Ishikawa (cell line): ENCODE data around the gene SUDS3.

Experiments used
- CEBPB ChIP-seq: IDR thresholded peaks from 2 replicates; pipeline ENCODE4 v1.6.1; 2012
- CREB1 ChIP-seq: IDR thresholded peaks from 2 replicates; pipeline ENCODE4 v1.6.1; 2012; ENCODE audit warnings: low read depth
- EGR1 ChIP-seq: IDR thresholded peaks from 2 replicates; pipeline ENCODE4 v1.6.1; 2012
- EP300 ChIP-seq: IDR thresholded peaks from 2 replicates; pipeline ENCODE4 v1.6.1; 2012; ENCODE audit warnings: borderline replicate concordance
- FOXM1 ChIP-seq: IDR thresholded peaks from 2 replicates; pipeline ENCODE4 v1.6.1; 2012; ENCODE audit warnings: low read depth, borderline replicate concordance
- MAX ChIP-seq: IDR thresholded peaks from 2 replicates; pipeline ENCODE4 v1.6.1; 2012
- NFIC ChIP-seq: IDR thresholded peaks from 2 replicates; pipeline ENCODE4 v1.6.1; 2012
- RAD21 ChIP-seq: IDR thresholded peaks from 2 replicates; pipeline ENCODE4 v1.6.1; 2012; ENCODE audit warnings: low read depth
- REST ChIP-seq: IDR thresholded peaks from 2 replicates; pipeline ENCODE4 v1.6.1; 2012; ENCODE audit warnings: low read depth, mild to moderate bottlenecking
- TAF1 ChIP-seq: IDR thresholded peaks from 2 replicates; pipeline ENCODE4 v1.6.1; 2012; ENCODE audit warnings: low read depth, mild to moderate bottlenecking
- TCF12 ChIP-seq: IDR thresholded peaks from 2 replicates; pipeline ENCODE4 v1.6.1; 2012; ENCODE audit warnings: low read depth
- TEAD4 ChIP-seq: IDR thresholded peaks from 2 replicates; pipeline ENCODE4 v1.6.1; 2012
- USF1 ChIP-seq: IDR thresholded peaks from 2 replicates; pipeline ENCODE4 v1.6.1; 2012
- YY1 ChIP-seq: IDR thresholded peaks from 2 replicates; pipeline ENCODE4 v1.6.1; 2012; ENCODE audit warnings: low read depth
- ZBTB7A ChIP-seq: IDR thresholded peaks from 2 replicates; pipeline ENCODE4 v1.6.1; 2012; ENCODE audit warnings: low read depth

Gene SUDS3

GRCh38 chr12:118447181-118447580, 70.8 kb downstream of the SUDS3 start:
- no peak for TF ChIP-seq EGR1

- TF ChIP-seq ZBTB7A (no peak), TCF12 (no peak), TEAD4 (no peak), CREB1 (no peak), MAX (no peak), NFIC (no peak), YY1 (no peak), REST (no peak), FOXM1 (no peak), EP300 (no peak), RAD21 (no peak)
Measured at GRCh38 chr12:118448341-118448740, 72.0 kb downstream of the SUDS3 start.

- TF ChIP-seq EGR1 (no peak), EP300 (no peak), REST (no peak), CREB1 (no peak), TAF1 (no peak), CEBPB (no peak), FOXM1 (no peak), YY1 (no peak), ZBTB7A (no peak), RAD21 (no peak)
Measured at GRCh38 chr12:118455327-118455726, 79.0 kb downstream of the SUDS3 start.

GRCh38 chr12:118456741-118457140, 80.4 kb downstream of the SUDS3 start:
- no peak for TF ChIP-seq CREB1
- no peak for TF ChIP-seq TAF1
- TF ChIP-seq FOXM1: no peak
- no peak for TF ChIP-seq NFIC
- no peak for TF ChIP-seq USF1
- TF ChIP-seq REST: no peak
- no peak for TF ChIP-seq TEAD4
- TF ChIP-seq ZBTB7A: no peak

GRCh38 chr12:118459110-118459509, 82.8 kb downstream of the SUDS3 start:
- no peak for TF ChIP-seq TEAD4
- no peak for TF ChIP-seq TCF12
- no peak for TF ChIP-seq TAF1
- no peak for TF ChIP-seq USF1
- no peak for TF ChIP-seq MAX
- TF ChIP-seq REST: no peak
- no peak for TF ChIP-seq YY1
- TF ChIP-seq NFIC: no peak
- TF ChIP-seq FOXM1: no peak
- no peak for TF ChIP-seq CEBPB
- no peak for TF ChIP-seq EP300
- TF ChIP-seq CREB1: no peak
- TF ChIP-seq ZBTB7A: no peak
- TF ChIP-seq EGR1: no peak
- no peak for TF ChIP-seq RAD21
